ENCODE results near the gene RING1. TPM values are rescaled to one million over a fixed set of nuclear protein-coding genes. Genes with fewer than 3 reads are reported as not detected.

Gene RING1
- total RNA-seq, 1 experiment from 2014 or later: 45.9 TPM

GRCh38 chr6:33192105-33192646, 16.1 kb upstream of the RING1 start, which contains the start of gene COL11A2:
Gene COL11A2 (minus strand): TSS chr6:33192467. CDS start chr6:33192240, 227 bp downstream.
- Histone ChIP-seq H3K4me1 (ENCODE audit: control insufficient read depth in 1 of 2, insufficient read depth in 2 of 2, low read length in 2 of 2) (peaks cover 0 to 1% of the 10 kb centered on the region in 2 experiments; a peak in 1 of 4 replicates), H3K79me2 (ENCODE audit: insufficient read depth, low read length) (peaks cover 11% of the 10 kb centered on the region; the same call in 1 of the 2 replicates), H3K4me3 (replicated peaks in 1 of 2; ENCODE audit: low read depth in 1 of 2, low read length in 2 of 2) (no peak within 1 kb of the TSS), H3K27me3 (ENCODE audit: insufficient read depth, low read length) (no peaks in the 10 kb centered on the region), H3K36me3 (ENCODE audit: control insufficient read depth in 1 of 2, insufficient read depth in 2 of 2, low read length in 2 of 2) (peaks cover 20 to 28% of the 10 kb centered on the region in 2 experiments; a peak in 3 of 4 replicates), H3K9me3 (ENCODE audit: control insufficient read depth in 1 of 2, insufficient read depth in 1 of 2, low read depth in 1 of 2, low read length in 2 of 2) (no peaks in the 10 kb centered on the region), H2AFZ (ENCODE audit: low read depth, low read length, poor library complexity, severe bottlenecking) (no peak within 1 kb of the TSS), H3K9ac (ENCODE audit: low read length) (no peak within 1 kb of the TSS), H4K20me1 (ENCODE audit: insufficient read depth) (no peaks in the 10 kb centered on the region), H3K27ac (ENCODE audit: low read depth, low read length) (no peak within 1 kb of the TSS), H3K4me2 (ENCODE audit: low read length) (no peak within 1 kb of the TSS), H3K9me2 (ENCODE audit: insufficient read depth) (no peaks in the 10 kb centered on the region)
- intact Hi-C loops (cut with micrococcal nuclease): no loop called here
- RAD21 ChIA-PET (ENCODE audit: low non-redundant PET in 1 of 2, low total read pairs in 2 of 2, uncharacterized antibody in 2 of 2, unreplicated experiment in 2 of 2): no interaction called here
- ATAC-seq (no peak), DNase-seq (ENCODE audit: low read depth, low spot score) (no peak)
- BruUV-seq (replicated peaks): no TSS peak
- CTCF ChIA-PET: no interaction called here
- POLR2A ChIA-PET: no interaction called here
- TF ChIP-seq ZBTB33 (IDR thresholded peaks at IDR 0.05; ENCODE audit: extremely low read depth, insufficient replicate concordance, low read length) (no peak), EGR1 (IDR thresholded peaks at IDR 0.05; ENCODE audit: low read depth) (no peak), REST (IDR thresholded peaks at IDR 0.05; ENCODE audit: low read depth) (no peak), MAX (IDR thresholded peaks at IDR 0.05) (no peak), POLR2A (IDR thresholded peaks at IDR 0.05; ENCODE audit: borderline replicate concordance, extremely low read depth, insufficient read depth, insufficient read length) (no peak), RAD21 (IDR thresholded peaks at IDR 0.05; ENCODE audit: low read depth) (no peak), POLR2AphosphoS5 (IDR thresholded peaks at IDR 0.05; ENCODE audit: low read depth, low read length) (no peak), ZFX (IDR thresholded peaks at IDR 0.05) (no peak), CEBPB (IDR thresholded peaks at IDR 0.05; ENCODE audit: low read depth) (no peak), ZNF274 (IDR thresholded peaks at IDR 0.05; ENCODE audit: low read depth, low read length) (no peak), TCF7L2 (IDR thresholded peaks at IDR 0.05; ENCODE audit: borderline replicate concordance, extremely low read depth, insufficient read depth, insufficient read length) (no peak), ELF1 (IDR thresholded peaks at IDR 0.05; ENCODE audit: borderline replicate concordance, low read depth) (no peak), JUND (IDR thresholded peaks at IDR 0.05) (no peak)

All from HCT116 (cell line).